Measurements from ENCODE around the gene RAI1.

RAI1 gene

GRCh38 chr17:17732444-17732843 is 51.2 kb downstream of the RAI1 start:
- H3K36me3 ChIP-seq (ENCODE audit: insufficient read depth, low read length): no peaks in the 10 kb centered on the region
- DNase-seq (ENCODE audit: low read depth, low spot score): no peak
- TF ChIP-seq POLR2AphosphoS5 (IDR thresholded peaks at IDR 0.05; ENCODE audit: borderline replicate concordance, low read depth, low read length) (no peak), FOXP2 (optimal IDR thresholded peaks at IDR 0.05; ENCODE audit: control extremely low read depth, extremely low read length, insufficient read depth) (no peak), EZH2 (IDR thresholded peaks at IDR 0.05) (no peak)
- no peaks in the 10 kb centered on the region for H3K9me3 ChIP-seq (ENCODE audit: low read depth, low read length)
- no peak overlapping the region for H3K9ac ChIP-seq (ENCODE audit: insufficient read length)
- no peak overlapping the region for H3K27ac ChIP-seq
- no peak overlapping the region for H3K4me3 ChIP-seq

DNA sequence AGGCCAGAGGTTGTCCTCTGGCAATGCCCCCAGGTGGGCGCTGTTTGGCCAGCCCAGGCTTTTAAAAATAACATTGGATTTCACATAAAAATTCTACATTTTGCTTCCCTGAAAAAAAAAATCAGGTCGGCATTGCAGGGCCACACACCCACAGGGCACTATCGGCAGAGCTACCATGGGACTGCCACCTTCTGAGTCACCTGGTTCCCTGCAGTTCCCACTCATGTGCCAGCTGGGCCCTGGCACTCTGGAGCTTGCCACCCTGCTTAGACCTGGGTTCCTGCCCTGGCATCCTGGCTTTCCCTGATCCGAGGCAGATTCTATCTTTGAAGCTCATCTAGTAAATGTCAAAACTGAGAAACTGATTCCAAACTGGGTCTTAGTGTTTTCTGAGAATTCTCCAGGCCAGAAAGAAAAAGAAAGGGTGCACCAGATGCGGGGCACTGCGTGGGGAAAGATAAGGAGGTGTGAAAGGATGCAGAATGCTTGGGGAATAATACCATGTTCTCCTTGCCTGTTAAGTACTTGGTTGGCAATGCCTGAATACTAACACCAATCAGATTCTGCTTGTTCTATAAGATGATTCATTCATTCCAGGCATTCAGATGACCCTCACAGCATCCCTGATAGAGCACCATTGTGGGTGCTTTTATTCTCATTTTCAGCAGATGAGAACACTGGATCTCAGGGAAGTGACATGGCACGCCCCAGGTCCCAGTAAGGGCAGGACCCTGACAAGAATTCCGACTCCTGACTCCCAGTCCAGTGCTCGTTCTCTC is 51.8 kb downstream of the RAI1 start:
- no peak overlapping the region for H3K4me3 ChIP-seq
- no peak overlapping the region for H3K9ac ChIP-seq (ENCODE audit: insufficient read length)
- DNase-seq (ENCODE audit: low read depth, low spot score): no peak
- H3K9me3 ChIP-seq (ENCODE audit: low read depth, low read length): no peaks in the 10 kb centered on the region
- no peaks in the 10 kb centered on the region for H3K36me3 ChIP-seq (ENCODE audit: insufficient read depth, low read length)
- H3K27ac ChIP-seq: no peak overlapping the region
- TF ChIP-seq FOXP2 (optimal IDR thresholded peaks at IDR 0.05; ENCODE audit: control extremely low read depth, extremely low read length, insufficient read depth) (no peak), EZH2 (IDR thresholded peaks at IDR 0.05) (no peak), POLR2AphosphoS5 (IDR thresholded peaks at IDR 0.05; ENCODE audit: borderline replicate concordance, low read depth, low read length) (no peak)

GRCh38 chr17:17736205-17737183 is 55.2 kb downstream of the RAI1 start:
- no peaks in the 10 kb centered on the region for H3K9me3 ChIP-seq (ENCODE audit: low read depth, low read length)
- H3K4me3 ChIP-seq: no peak overlapping the region
- no peak overlapping the region for H3K27ac ChIP-seq
- DNase-seq (ENCODE audit: low read depth, low spot score): no peak
- H3K36me3 ChIP-seq (ENCODE audit: insufficient read depth, low read length): no peaks in the 10 kb centered on the region
- TF ChIP-seq EZH2 (IDR thresholded peaks at IDR 0.05): no peak
- no peak for TF ChIP-seq FOXP2 (optimal IDR thresholded peaks at IDR 0.05; ENCODE audit: control extremely low read depth, extremely low read length, insufficient read depth)
- no peak for TF ChIP-seq POLR2AphosphoS5 (IDR thresholded peaks at IDR 0.05; ENCODE audit: borderline replicate concordance, low read depth, low read length)
- H3K9ac ChIP-seq (ENCODE audit: insufficient read length): no peak overlapping the region

- Histone ChIP-seq H3K27ac (no peak overlapping the region), H3K4me3 (no peak overlapping the region), H3K9ac (ENCODE audit: insufficient read length) (no peak overlapping the region), H3K9me3 (ENCODE audit: low read depth, low read length) (no peaks in the 10 kb centered on the region), H3K36me3 (ENCODE audit: insufficient read depth, low read length) (no peaks in the 10 kb centered on the region)
- no peak for DNase-seq (ENCODE audit: low read depth, low spot score)
- TF ChIP-seq POLR2AphosphoS5 (IDR thresholded peaks at IDR 0.05; ENCODE audit: borderline replicate concordance, low read depth, low read length) (no peak), EZH2 (IDR thresholded peaks at IDR 0.05) (no peak), FOXP2 (optimal IDR thresholded peaks at IDR 0.05; ENCODE audit: control extremely low read depth, extremely low read length, insufficient read depth) (no peak)
Observed at GRCh38 chr17:17737961-17738894, 57.0 kb downstream of the RAI1 start.

DNA sequence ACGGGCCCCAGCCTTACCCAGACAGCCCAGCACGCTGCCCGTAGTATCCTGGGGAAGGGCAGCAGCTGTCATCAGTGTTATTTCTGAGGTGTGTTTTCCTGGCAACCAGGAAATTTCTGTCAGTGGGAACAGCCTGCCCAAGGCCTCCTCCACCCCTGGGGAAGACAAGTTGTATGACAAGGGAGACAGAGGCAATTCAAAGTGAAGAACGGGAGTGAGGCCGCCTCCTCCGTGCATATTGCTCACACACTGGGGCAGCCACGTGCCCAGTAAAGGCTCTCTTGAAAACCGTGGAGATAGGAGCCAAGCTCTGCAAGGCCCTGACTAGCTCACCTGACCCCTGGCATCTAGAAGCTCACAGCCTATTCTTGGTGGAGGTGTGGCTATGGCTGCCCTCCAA is 57.6 kb downstream of the RAI1 start:
- no peak for DNase-seq (ENCODE audit: low read depth, low spot score)
- no peaks in the 10 kb centered on the region for H3K36me3 ChIP-seq (ENCODE audit: insufficient read depth, low read length)
- TF ChIP-seq EZH2 (IDR thresholded peaks at IDR 0.05) (no peak), POLR2AphosphoS5 (IDR thresholded peaks at IDR 0.05; ENCODE audit: borderline replicate concordance, low read depth, low read length) (no peak), FOXP2 (optimal IDR thresholded peaks at IDR 0.05; ENCODE audit: control extremely low read depth, extremely low read length, insufficient read depth) (no peak)
- H3K9ac ChIP-seq (ENCODE audit: insufficient read length): no peak overlapping the region
- H3K9me3 ChIP-seq (ENCODE audit: low read depth, low read length): no peaks in the 10 kb centered on the region
- H3K4me3 ChIP-seq: no peak overlapping the region
- H3K27ac ChIP-seq: no peak overlapping the region

- H3K9ac ChIP-seq (ENCODE audit: insufficient read length): no peak overlapping the region
- TF ChIP-seq FOXP2 (optimal IDR thresholded peaks at IDR 0.05; ENCODE audit: control extremely low read depth, extremely low read length, insufficient read depth) (no peak), EZH2 (IDR thresholded peaks at IDR 0.05) (no peak), POLR2AphosphoS5 (IDR thresholded peaks at IDR 0.05; ENCODE audit: borderline replicate concordance, low read depth, low read length) (no peak)
- DNase-seq (ENCODE audit: low read depth, low spot score): no peak
Observed at GRCh38 chr17:17739388-17740066, 58.3 kb downstream of the RAI1 start.

GRCh38 chr17:17740615-17741348 is 59.5 kb downstream of the RAI1 start:
- H3K27ac ChIP-seq: no peak overlapping the region
- no peak for DNase-seq (ENCODE audit: low read depth, low spot score)
- H3K9ac ChIP-seq (ENCODE audit: insufficient read length): no peak overlapping the region
- H3K36me3 ChIP-seq (ENCODE audit: insufficient read depth, low read length): no peaks in the 10 kb centered on the region
- H3K9me3 ChIP-seq (ENCODE audit: low read depth, low read length): no peaks in the 10 kb centered on the region
- no peak overlapping the region for H3K4me3 ChIP-seq
- no peak for TF ChIP-seq EZH2 (IDR thresholded peaks at IDR 0.05)

More at GRCh38 chr17:17739388-17740066, 58.3 kb downstream of the RAI1 start:
- H3K4me3 ChIP-seq: no peak overlapping the region
- no peaks in the 10 kb centered on the region for H3K9me3 ChIP-seq (ENCODE audit: low read depth, low read length)
- no peaks in the 10 kb centered on the region for H3K36me3 ChIP-seq (ENCODE audit: insufficient read depth, low read length)
- no peak overlapping the region for H3K27ac ChIP-seq
